Mesendoderm (in vitro differentiated cells): ENCODE results near the gene TMEM229B. TPM values are rescaled to one million over a fixed set of nuclear protein-coding genes. Genes with fewer than 3 reads are reported as not detected.

ENCODE experiments used
- DNase-seq: peaks from one replicate; pipeline ENCODE4 v3.0.0; 2013
- H2AK5ac ChIP-seq: 2 replicates; pipeline ENCODE4 v1.6.1; 2013; ENCODE audit warnings: low read length, inconsistent platforms
- H2BK120ac ChIP-seq: 2 replicates; pipeline ENCODE4 v1.6.1; 2013; ENCODE audit warnings: low read depth, mild to moderate bottlenecking, low read length, moderate library complexity, mixed read lengths
- H2BK15ac ChIP-seq: replicated peaks from 2 replicates; pipeline ENCODE4 v1.6.1; 2013; ENCODE audit warnings: low read depth, mild to moderate bottlenecking, moderate library complexity
- H2BK5ac ChIP-seq: 2 replicates; pipeline ENCODE4 v1.6.1; 2013; ENCODE audit warnings: low read length, inconsistent platforms
- H3K18ac ChIP-seq: 2 replicates; pipeline ENCODE4 v1.6.1; 2013; ENCODE audit warnings: mild to moderate bottlenecking, low read length, mixed read lengths
- H3K23ac ChIP-seq: one replicate; pipeline ENCODE4 v1.6.1; 2013; ENCODE audit warnings: low read length
- H3K27ac ChIP-seq: 2 replicates; pipeline ENCODE4 v1.5.1; 2013; ENCODE audit warnings: low read depth, mild to moderate bottlenecking, inconsistent platforms, low read length, moderate library complexity
- H3K27me3 ChIP-seq: 2 replicates; pipeline ENCODE4 v1.6.1; 2013; ENCODE audit warnings: low read length, control low read depth, mild to moderate bottlenecking, inconsistent platforms; ENCODE audit not compliant: insufficient read depth, poor library complexity
- H3K36me3 ChIP-seq: 2 replicates; pipeline ENCODE4 v1.6.1; 2013; ENCODE audit warnings: low read length, inconsistent platforms; ENCODE audit not compliant: control insufficient read depth, insufficient read depth
- H3K4ac ChIP-seq: one replicate; pipeline ENCODE4 v1.6.1; 2013; ENCODE audit warnings: low read depth, mild to moderate bottlenecking, low read length, moderate library complexity
- H3K4me1 ChIP-seq: 2 replicates; pipeline ENCODE4 v1.6.1; 2013; ENCODE audit warnings: low read depth, low read length, inconsistent platforms; ENCODE audit not compliant: control insufficient read depth
- H3K4me2 ChIP-seq: 2 replicates; pipeline ENCODE4 v1.6.1; 2013; ENCODE audit warnings: low read length
- H3K4me3 ChIP-seq: 2 replicates; pipeline ENCODE4 v1.5.1; 2013; ENCODE audit warnings: mild to moderate bottlenecking, low read length
- H3K56ac ChIP-seq: one replicate; pipeline ENCODE4 v1.6.1; 2013; ENCODE audit warnings: low read length
- H3K79me1 ChIP-seq: 2 replicates; pipeline ENCODE4 v1.6.1; 2013; ENCODE audit warnings: low read length, inconsistent platforms
- H3K79me2 ChIP-seq: 2 replicates; pipeline ENCODE4 v1.6.1; 2013; ENCODE audit warnings: mild to moderate bottlenecking, low read length; ENCODE audit not compliant: control insufficient read depth, insufficient read depth
- H3K9ac ChIP-seq: 2 replicates; pipeline ENCODE4 v1.6.1; 2013; ENCODE audit warnings: low read length, inconsistent platforms
- H4K5ac ChIP-seq: one replicate; pipeline ENCODE4 v1.6.1; 2013; ENCODE audit warnings: low read length
- H4K8ac ChIP-seq: one replicate; pipeline ENCODE4 v1.6.1; 2013; ENCODE audit warnings: low read depth, mild to moderate bottlenecking, control low read depth, low read length, moderate library complexity
- WGBS: extraction: QIAGEN DNeasy Blood & Tissue Kit; methylation state at CpG from one replicate; pipeline ENCODE4 v1.1.7; 2013; ENCODE audit warnings: low lambda C conversion rate, missing lambda C conversion rate; ENCODE audit not compliant: insufficient coverage; ENCODE audit errors: extremely low coverage; 5-methylcytosine and 5-hydroxymethylcytosine counted together
- small RNA-seq: library from polyadenylated mRNA; stranded (forward); fragments of <200 nt; extraction: miRNeasy Mini kit (QIAGEN cat#:217004); gene quantifications from one replicate; pipeline ENCODE3, GENCODE V24; 2013; ENCODE audit not compliant: insufficient read depth

Gene TMEM229B

DNA sequence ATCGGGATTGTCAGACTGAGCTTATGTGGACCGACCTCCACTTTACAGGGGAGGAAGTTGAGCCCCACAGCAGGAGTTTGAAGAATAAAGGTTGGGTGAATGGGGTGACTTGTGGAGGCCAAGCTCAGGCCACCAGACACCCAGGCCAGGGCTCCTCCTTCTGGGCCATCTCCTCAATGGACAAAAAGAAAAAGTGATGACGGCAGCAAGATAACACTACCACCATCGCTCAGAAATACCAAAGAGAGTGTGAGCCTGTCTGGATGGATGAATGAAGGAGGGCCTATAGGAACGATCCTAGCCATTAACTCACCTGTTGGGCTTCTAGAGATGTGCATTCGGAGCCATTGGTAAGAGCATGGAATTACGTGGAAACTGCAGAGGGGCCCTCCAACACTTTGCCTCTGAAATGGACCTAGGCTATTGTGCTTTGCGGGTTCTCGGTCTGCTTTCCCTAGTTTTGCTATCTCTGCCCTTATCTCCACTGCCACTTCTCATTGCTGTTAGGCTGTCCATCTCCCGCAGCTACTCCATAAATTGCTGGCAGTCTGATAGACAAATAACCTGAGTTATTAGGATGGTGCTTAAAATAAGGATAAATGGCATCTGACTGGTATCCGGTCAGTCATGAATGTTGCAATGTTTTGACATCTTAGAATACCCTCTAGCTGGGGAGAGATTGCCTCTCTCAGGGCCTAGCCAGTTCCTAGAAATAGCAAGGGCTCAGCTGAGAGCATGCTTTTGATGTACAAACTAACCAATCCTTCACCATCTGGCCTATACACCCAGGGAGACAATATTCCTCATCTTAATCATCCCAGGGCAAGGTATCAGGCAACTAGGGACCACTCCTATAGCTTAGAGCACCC lies 66.9 kb downstream of the TMEM229B start:
- H3K27ac ChIP-seq, result no peak overlapping the region
- no peak overlapping the region for H2BK15ac ChIP-seq
- H2BK120ac ChIP-seq, result no peak overlapping the region

More for the DNA sequence above, 66.9 kb downstream of the TMEM229B start:
- H4K8ac ChIP-seq, result no peak overlapping the region
- no peaks in the 10 kb centered on the region for H3K79me2 ChIP-seq
- WGBS, result no CpG with 5 or more reads among the region's 11 CpGs
- H3K27me3 ChIP-seq, result no peaks in the 10 kb centered on the region
- no peak overlapping the region for H3K9ac ChIP-seq
- no peak overlapping the region for H2AK5ac ChIP-seq
- no peak overlapping the region for H3K4me3 ChIP-seq
- no peak overlapping the region for H2BK5ac ChIP-seq
- no peak overlapping the region for H3K4me2 ChIP-seq
- H4K5ac ChIP-seq, result no peak overlapping the region
- no peaks in the 10 kb centered on the region for H3K79me1 ChIP-seq
- no peaks in the 10 kb centered on the region for H3K4me1 ChIP-seq
- H3K23ac ChIP-seq, result no peak overlapping the region
- DNase-seq, result no peak
- no peak overlapping the region for H3K4ac ChIP-seq
- no peak overlapping the region for H3K56ac ChIP-seq
- no peaks in the 10 kb centered on the region for H3K36me3 ChIP-seq
- no peak overlapping the region for H3K18ac ChIP-seq

Small RNA genes lying within 50 kb of the gene (small RNA-seq; reads per million reads assigned to genes)
- not detected for gene MIR5694
